ENCODE results near the gene U2AF2. TPM values are rescaled to one million over a fixed set of nuclear protein-coding genes. Genes with fewer than 3 reads are reported as not detected.

U2AF2 gene
- 201 and 229 TPM in 2 replicates for total RNA-seq

GRCh38 chr19:55654868-55655647 is at the start of gene U2AF2:
Gene U2AF2 (plus strand): TSS chr19:55655035. CDS start chr19:55655105, 70 bp downstream.

GRCh38 chr19:55605637-55606470 is 49.0 kb upstream of the U2AF2 start, which contains the start of gene ZNF865:
Gene ZNF865 (plus strand): TSS chr19:55605647. CDS start chr19:55613619, 7,972 bp downstream.

GRCh38 chr19:55624109-55625003 is 30.5 kb upstream of the U2AF2 start, which contains the start of gene ZNF784:
Gene ZNF784 (minus strand): TSS chr19:55624566. CDS start chr19:55624561, 5 bp downstream.

GRCh38 chr19:55640577-55641425 is 14.0 kb upstream of the U2AF2 start, which contains the start of gene ZNF580:
Gene ZNF580 (plus strand): TSS chr19:55641002. CDS start chr19:55642509, 1,507 bp downstream.

GRCh38 chr19:55643003-55643886 is 11.6 kb upstream of the U2AF2 start, which contains the start of gene ZNF581:
Gene ZNF581 (plus strand): TSS chr19:55643649. CDS start chr19:55644572, 923 bp downstream.

GRCh38 chr19:55647732-55648584 is 6.9 kb upstream of the U2AF2 start, which contains the start of gene CCDC106:
Gene CCDC106 (plus strand): TSS chr19:55648212. CDS start chr19:55649047, 835 bp downstream.

GRCh38 chr19:55674841-55675660 is 20.2 kb downstream of the U2AF2 start, which contains the start of gene EPN1:
Gene EPN1 (plus strand): TSS chr19:55675226. CDS start chr19:55678628, 3,402 bp downstream.

Other genes with a start within 250 kb of the U2AF2 start
- gene UBE2S, start 247.2 kb upstream of the U2AF2 start, total RNA-seq, result 121 and 166 TPM in 2 replicates
- gene SHISA7, start 211.7 kb upstream of the U2AF2 start, total RNA-seq, result not detected in 2 replicates
- 120 and 181 TPM in 2 replicates for gene ISOC2, start 193.4 kb upstream of the U2AF2 start, total RNA-seq
- 0.29 TPM in 1 of 2 replicates, not detected in the other for gene C19orf85, start 190.3 kb upstream of the U2AF2 start, total RNA-seq
- gene ZNF628, start 178.4 kb upstream of the U2AF2 start, total RNA-seq, result 2.5 and 2.6 TPM in 2 replicates
- gene NAT14, start 169.8 kb upstream of the U2AF2 start, total RNA-seq, result 37.4 and 39.8 TPM in 2 replicates
- gene SSC5D, start 166.6 kb upstream of the U2AF2 start, total RNA-seq, result 2.3 and 6.7 TPM in 2 replicates
- not detected in 2 replicates for gene SBK2, start 117.9 kb upstream of the U2AF2 start, total RNA-seq
- 0.58 TPM in 1 of 2 replicates, not detected in the other for gene SBK3, start 109.5 kb upstream of the U2AF2 start, total RNA-seq
- 6.1 and 6.6 TPM in 2 replicates for gene ZNF579, start 74.2 kb upstream of the U2AF2 start, total RNA-seq
- 1.9 and 3.2 TPM in 2 replicates for gene FIZ1, start 55.5 kb upstream of the U2AF2 start, total RNA-seq
- 10.5 and 35.7 TPM in 2 replicates for gene ZNF524, start 54.7 kb upstream of the U2AF2 start, total RNA-seq
- gene ZNF865, start 49.4 kb upstream of the U2AF2 start, total RNA-seq, result 2.6 and 3.5 TPM in 2 replicates
- gene ZNF784, start 30.5 kb upstream of the U2AF2 start, total RNA-seq, result 3.7 and 6.6 TPM in 2 replicates
- 5.8 and 10.4 TPM in 2 replicates for gene ZNF580, start 14.0 kb upstream of the U2AF2 start, total RNA-seq
- 19.9 and 23.0 TPM in 2 replicates for gene ZNF581, start 11.4 kb upstream of the U2AF2 start, total RNA-seq
- 8.3 and 11.5 TPM in 2 replicates for gene CCDC106, start 6.8 kb upstream of the U2AF2 start, total RNA-seq
- gene EPN1, start 20.2 kb downstream of the U2AF2 start, total RNA-seq, result 104 and 157 TPM in 2 replicates
- not detected in 2 replicates for gene NLRP9, start 83.4 kb downstream of the U2AF2 start, total RNA-seq
- not detected in 2 replicates for gene RFPL4A, start 104.1 kb downstream of the U2AF2 start, total RNA-seq
- not detected in 2 replicates for gene RFPL4AL1, start 114.1 kb downstream of the U2AF2 start, total RNA-seq
- gene NLRP11, start 177.0 kb downstream of the U2AF2 start, total RNA-seq, result not detected in 2 replicates
- gene NLRP4, start 181.5 kb downstream of the U2AF2 start, total RNA-seq, result not detected in 2 replicates